HG02981 (cell line): ENCODE data around the gene PPP2R1B.
"Not testable (repeated sequence)": the region's sequence is repeated elsewhere in the genome, so short reads cannot be mapped to it uniquely, and the experiment has no call there.

Experiments used
- ATAC-seq: cut with Tn5 transposase; IDR thresholded peaks from one replicate; pipeline ENCODE4 v1.9.1; 2021; ENCODE audit warnings: mild to moderate bottlenecking, moderate library complexity; ENCODE audit not compliant: unreplicated experiment

The PPP2R1B gene

GRCh38 chr11:111784311-111784710 is 18.1 kb upstream of the PPP2R1B start:
- ATAC-seq = not testable (repeated sequence)

DNA sequence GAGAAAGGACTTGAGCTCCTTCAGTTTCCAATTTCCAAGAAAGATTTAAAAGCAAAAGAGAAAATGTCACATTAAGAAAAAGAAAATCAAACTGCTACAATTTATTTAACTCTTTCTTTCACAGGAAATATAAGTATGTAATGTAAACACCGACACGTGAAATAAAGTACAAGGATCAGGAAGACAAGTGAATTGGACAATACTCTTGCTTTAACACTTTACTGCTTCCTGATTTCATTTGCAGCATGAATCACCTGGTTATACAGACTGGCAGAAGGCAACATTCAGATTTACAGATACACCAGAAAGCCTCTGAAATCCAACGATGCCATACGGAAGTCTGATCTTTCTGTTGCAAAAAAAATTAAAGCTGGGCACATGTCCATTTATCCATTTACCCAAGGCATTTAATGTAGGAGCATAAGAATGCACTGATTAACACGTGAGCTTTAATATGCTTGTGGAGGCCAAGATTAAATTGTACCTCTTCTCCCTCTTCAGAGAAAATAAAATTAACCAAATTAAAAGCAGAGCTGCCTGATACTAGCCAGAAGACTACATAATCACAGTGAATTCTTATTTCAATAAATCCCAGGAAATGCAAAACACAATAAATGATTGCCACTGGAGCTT is 16.0 kb upstream of the PPP2R1B start:
- no peak for ATAC-seq

GRCh38 chr11:111779118-111779517 is 12.9 kb upstream of the PPP2R1B start:
- no peak for ATAC-seq

- no peak for ATAC-seq
Observed at GRCh38 chr11:111778047-111778558, 11.9 kb upstream of the PPP2R1B start.

DNA sequence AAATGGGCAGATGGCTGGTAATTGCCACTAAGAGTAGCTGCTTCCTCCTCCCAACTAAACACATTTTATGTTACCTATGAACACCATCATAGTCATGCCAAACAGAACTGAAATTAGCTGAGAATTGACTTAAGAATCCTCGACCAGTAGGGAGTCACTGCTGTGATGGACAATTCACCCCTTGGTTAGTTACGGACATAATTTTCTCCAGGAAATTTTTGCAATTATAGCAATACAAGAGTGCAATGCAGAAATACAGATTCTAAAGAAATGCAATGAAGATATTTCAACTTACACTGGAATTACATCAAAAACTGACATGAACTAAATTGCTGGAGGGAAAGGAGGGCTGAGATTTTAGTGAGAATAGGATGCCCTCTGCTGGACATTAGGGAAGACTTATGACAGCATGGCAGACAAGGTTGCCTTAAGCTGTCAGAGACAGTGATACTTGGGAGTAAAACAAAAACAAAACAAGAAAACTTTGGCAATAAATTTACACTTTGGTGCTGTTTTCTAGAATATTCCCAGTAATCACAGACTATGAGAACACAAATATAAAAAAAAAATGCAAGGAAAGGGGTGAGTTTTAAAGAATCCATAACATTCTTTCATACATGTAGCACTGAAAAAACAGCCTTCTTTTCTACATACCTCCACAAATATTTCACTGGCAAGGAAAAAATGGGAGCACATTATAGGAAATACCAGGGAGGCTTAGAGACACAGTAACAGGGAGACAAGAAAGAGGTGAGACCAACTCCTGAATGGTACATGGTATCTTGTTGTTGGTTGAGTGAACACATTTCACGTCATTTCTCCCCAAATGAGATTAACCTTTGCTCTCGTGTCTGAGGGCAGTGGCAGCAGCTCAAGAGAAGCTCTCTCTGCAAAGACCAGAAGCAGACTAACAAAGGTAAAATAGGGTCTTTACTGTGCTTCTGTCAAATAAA is 11.2 kb upstream of the PPP2R1B start:
- peak; percentile 61 for ATAC-seq

GRCh38 chr11:111776398-111777093 is 10.4 kb upstream of the PPP2R1B start:
- ATAC-seq = peak; percentile 95

DNA sequence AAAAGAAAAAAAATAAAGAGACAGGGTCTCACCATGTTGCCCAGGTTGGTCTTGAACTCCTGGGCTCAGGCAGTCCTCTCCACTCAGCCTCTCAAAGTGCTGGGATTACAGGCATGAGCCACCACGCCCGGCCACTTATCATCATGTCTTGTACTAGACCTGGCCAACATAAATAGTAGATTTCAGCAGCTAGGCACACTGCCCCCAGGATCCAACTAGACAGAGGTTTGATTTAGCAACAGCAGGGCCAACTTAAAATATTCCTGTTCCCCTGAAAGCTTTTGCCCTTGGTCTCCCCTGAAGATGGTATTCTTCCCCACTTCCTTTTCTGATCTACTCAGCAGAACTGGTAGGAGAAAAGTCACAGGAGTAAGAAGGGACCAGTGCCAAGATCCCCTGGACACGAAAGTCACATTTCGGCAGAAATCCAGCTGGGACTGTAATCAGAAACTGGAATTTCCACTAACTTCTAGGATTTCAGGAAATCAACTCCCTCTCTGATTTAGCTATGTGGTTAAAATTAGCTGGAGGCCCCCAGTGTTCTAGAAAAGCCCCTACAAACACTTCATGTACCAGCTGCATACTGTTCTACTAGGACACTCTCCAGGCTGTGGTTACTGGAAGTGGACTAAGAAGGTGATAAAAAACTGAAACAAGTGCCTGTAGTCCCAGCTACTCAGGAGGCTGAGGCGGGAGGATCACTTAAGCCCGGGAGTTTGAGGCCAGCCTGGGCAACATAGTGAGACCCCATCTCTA is 8.9 kb upstream of the PPP2R1B start:
- no peak for ATAC-seq

DNA sequence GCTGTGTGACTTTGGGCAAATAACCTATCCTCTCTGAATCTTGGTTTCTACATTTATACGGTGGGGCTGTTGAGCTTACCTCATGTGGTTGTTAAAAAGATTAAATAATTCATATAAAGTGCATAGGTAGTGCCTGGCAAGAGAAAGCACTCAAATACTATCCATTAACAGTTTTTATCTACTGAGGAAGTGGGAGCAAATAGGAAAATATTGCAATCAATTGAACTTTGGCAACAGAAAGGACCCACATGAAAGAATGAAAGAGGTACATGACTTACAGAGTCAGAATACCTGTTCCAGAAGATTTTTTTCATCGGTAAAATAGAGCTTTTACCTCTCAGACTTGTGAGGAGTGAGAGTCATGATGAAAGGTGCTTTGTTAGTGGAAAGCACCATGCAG is 6.3 kb upstream of the PPP2R1B start:
- no peak for ATAC-seq

- not testable (repeated sequence) for ATAC-seq
Observed at GRCh38 chr11:111771205-111771604, 5.0 kb upstream of the PPP2R1B start.

- ATAC-seq = no peak
Observed at GRCh38 chr11:111770581-111771134, 4.5 kb upstream of the PPP2R1B start.

GRCh38 chr11:111766834-111767142 is 599 bp upstream of the PPP2R1B start:
- ATAC-seq = peak; percentile 9

- peak; percentile 30 for ATAC-seq
Observed at GRCh38 chr11:111765320-111765983, 737 bp downstream of the PPP2R1B start.

DNA sequence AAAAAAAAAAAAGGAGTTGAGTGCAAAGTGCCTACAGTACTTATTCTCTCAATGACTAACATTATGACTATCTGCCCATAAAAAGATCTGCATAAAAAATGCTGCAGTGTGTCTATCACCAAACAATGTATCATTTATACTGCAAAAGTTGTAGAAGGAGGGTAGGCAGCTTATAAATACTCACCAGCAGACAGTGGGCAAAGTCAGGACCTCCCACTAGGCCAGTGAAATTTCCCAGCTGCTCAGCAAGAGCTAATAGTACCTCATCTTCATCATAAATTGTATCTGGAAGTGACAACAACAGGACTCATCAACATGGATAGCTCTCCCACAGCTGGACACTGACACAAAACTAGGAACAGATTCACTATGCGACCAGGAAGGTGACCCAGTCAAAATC is 1.6 kb downstream of the PPP2R1B start:
- ATAC-seq = no peak

GRCh38 chr11:111762981-111763643 is 3.1 kb downstream of the PPP2R1B start:
- no peak for ATAC-seq

- ATAC-seq = no peak
Observed at GRCh38 chr11:111762526-111762925, 3.7 kb downstream of the PPP2R1B start.

- no peak for ATAC-seq
Observed at GRCh38 chr11:111761036-111761435, 5.2 kb downstream of the PPP2R1B start.

DNA sequence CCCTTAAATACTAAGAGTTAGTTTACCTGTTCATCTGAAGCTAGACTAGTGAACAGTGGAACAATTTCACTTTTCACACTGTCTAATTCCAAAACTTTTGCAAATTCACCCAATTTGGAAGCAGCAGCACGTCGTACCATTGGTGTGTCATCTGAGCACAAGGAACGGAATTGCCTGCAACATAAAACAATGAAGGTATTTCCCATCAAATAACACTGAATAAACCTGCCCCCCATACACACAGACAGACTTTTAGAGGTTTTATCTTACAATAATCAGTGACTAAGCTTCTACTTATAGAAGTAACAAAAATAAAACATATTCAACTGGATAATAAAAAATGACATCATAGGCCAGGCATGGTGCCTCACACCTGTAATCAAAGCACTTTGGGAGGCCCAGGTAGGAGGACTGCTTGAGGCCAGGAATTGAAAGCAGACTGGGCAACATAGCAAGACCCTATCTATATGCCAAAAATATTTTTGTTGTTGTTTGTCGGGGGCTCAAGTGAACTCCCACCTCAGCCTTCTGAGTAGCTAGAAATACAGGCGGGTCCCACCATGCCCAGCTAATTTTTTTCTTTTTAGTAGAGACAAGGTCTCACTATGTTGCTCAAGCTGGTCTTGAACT is 6.3 kb downstream of the PPP2R1B start:
- ATAC-seq = no peak

DNA sequence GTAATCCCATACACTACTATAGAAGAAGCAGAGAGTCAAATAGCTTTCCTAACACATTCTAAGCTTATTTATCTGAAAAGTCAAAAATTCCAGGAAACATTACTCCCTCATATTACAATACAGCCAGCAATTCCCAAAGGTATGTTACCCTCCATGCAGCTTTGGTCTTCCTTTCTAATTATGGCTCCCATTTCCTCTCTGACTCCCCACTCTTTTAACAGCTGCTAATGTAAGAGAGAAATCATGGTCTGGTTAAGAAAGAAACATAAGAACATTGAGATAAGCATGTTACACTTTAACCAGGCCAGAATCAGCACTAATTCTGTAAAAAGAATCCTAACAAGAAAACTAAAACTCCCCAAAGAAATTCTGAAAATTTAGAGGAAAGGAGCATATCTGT is 6.8 kb downstream of the PPP2R1B start:
- ATAC-seq = no peak

- no peak for ATAC-seq
Observed at GRCh38 chr11:111756097-111756496, 10.1 kb downstream of the PPP2R1B start.
